ENCODE measurements around the gene HPD.

GRCh38 chr12:121830134-121830533 is 28.5 kb downstream of the HPD start:
- TF ChIP-seq CTCF (IDR thresholded peaks at IDR 0.05) (no peak), FOXJ3 (CRISPR knock-in tag; IDR thresholded peaks at IDR 0.05) (no peak), USF2 (IDR thresholded peaks at IDR 0.05; ENCODE audit: borderline replicate concordance, low read depth, low read length) (no peak), FOXM1 (IDR thresholded peaks at IDR 0.05; ENCODE audit: low read depth) (no peak), NRF1 (IDR thresholded peaks at IDR 0.05; ENCODE audit: low read depth, low read length) (no peak), SMC3 (IDR thresholded peaks at IDR 0.05; ENCODE audit: low read depth, low read length) (no peak), YY1 (IDR thresholded peaks at IDR 0.05; ENCODE audit: low read depth) (no peak), REST (IDR thresholded peaks at IDR 0.05; ENCODE audit: low read depth, low read length) (no peak), EP300 (IDR thresholded peaks at IDR 0.05; ENCODE audit: borderline replicate concordance in 1 of 2, low read depth in 1 of 2, low read length in 1 of 2) (no peak)
- TF ChIP-seq, protein P1, sequence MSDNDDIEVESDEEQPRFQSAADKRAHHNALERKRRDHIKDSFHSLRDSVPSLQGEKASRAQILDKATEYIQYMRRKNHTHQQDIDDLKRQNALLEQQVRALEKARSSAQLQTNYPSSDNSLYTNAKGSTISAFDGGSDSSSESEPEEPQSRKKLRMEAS (IDR thresholded peaks at IDR 0.05; ENCODE audit: low read depth) = no peak
